ENCODE results near the gene ZCCHC14. TPM values are rescaled to one million over a fixed set of nuclear protein-coding genes. Genes with fewer than 3 reads are reported as not detected.

The ZCCHC14 gene
- total and polyA plus RNA-seq, 2 of the 13 experiments (the other 11 are each of a cell fraction or from before 2014, with no cell fraction given), result 12.4 to 12.5 TPM

GRCh38 chr16:87487361-87487924, 5.4 kb downstream of the ZCCHC14 start (continued):
- peak; percentile 97 for TF ChIP-seq ZNF687 (CRISPR knock-in tag; IDR thresholded peaks at IDR 0.05)
- peak in 1 of 2 experiments; percentile 18; a peak in 1 of 4 replicates for TF ChIP-seq EP300 (IDR thresholded peaks at IDR 0.05; ENCODE audit: low read depth in 2 of 2, low read length in 2 of 2)
- peak; percentile 57 for TF ChIP-seq EP300 (CRISPR knock-in tag; IDR thresholded peaks at IDR 0.05; ENCODE audit: borderline replicate concordance)
- TF ChIP-seq NR2F6 (IDR thresholded peaks at IDR 0.05), result no peak; the same call in 1 of the 2 replicates
- 0 out of 2 replicates have a peak, but pooled peaks have one; percentile 44 for TF ChIP-seq NR2F6 (CRISPR knock-in tag; IDR thresholded peaks at IDR 0.05)
- TF ChIP-seq SAFB2 (CRISPR knock-in tag; IDR thresholded peaks at IDR 0.05; ENCODE audit: borderline replicate concordance, low read depth), result no peak
- TF ChIP-seq RBFOX2 (IDR thresholded peaks at IDR 0.05; ENCODE audit: low read depth, low read length), result peak; percentile 42; the same call in 1 of the 2 replicates
- no peak for TF ChIP-seq SMARCC2 (IDR thresholded peaks at IDR 0.05)
- TF ChIP-seq GPN1 (CRISPR knock-in tag; IDR thresholded peaks at IDR 0.05; ENCODE audit: borderline replicate concordance), result no peak
- no peak for TF ChIP-seq ZNF713 (CRISPR knock-in tag; IDR thresholded peaks at IDR 0.05)
- no peak for TF ChIP-seq SETDB1 (CRISPR knock-in tag; IDR thresholded peaks at IDR 0.05; ENCODE audit: borderline replicate concordance)
- peak; percentile 54; the same call in 1 of the 2 replicates for TF ChIP-seq ZNF564 (CRISPR knock-in tag; IDR thresholded peaks at IDR 0.05)
- TF ChIP-seq NKX3-1 (CRISPR knock-in tag; IDR thresholded peaks at IDR 0.05), result peak; percentile 73
- TF ChIP-seq HOMEZ (CRISPR knock-in tag; IDR thresholded peaks at IDR 0.05; ENCODE audit: low read depth), result no peak
- no peak for TF ChIP-seq ZNF619 (CRISPR knock-in tag; IDR thresholded peaks at IDR 0.05)
- no peak for TF ChIP-seq TERF1 (CRISPR knock-in tag; IDR thresholded peaks at IDR 0.05)
- TF ChIP-seq ZNF616 (CRISPR knock-in tag; IDR thresholded peaks at IDR 0.05; ENCODE audit: low read depth), result no peak
- no peak for TF ChIP-seq ZNF652 (CRISPR knock-in tag; IDR thresholded peaks at IDR 0.05; ENCODE audit: borderline replicate concordance, low read depth)
- no peak for TF ChIP-seq NCOA5 (CRISPR knock-in tag; IDR thresholded peaks at IDR 0.05)
- TF ChIP-seq ZNF382 (CRISPR knock-in tag; IDR thresholded peaks at IDR 0.05; ENCODE audit: borderline replicate concordance), result no peak
- no peak for TF ChIP-seq ZNF446 (CRISPR knock-in tag; IDR thresholded peaks at IDR 0.05)
- TF ChIP-seq ZNF775 (CRISPR knock-in tag; IDR thresholded peaks at IDR 0.05; ENCODE audit: borderline replicate concordance), result 0 out of 2 replicates have a peak, but pooled peaks have one; percentile 62
- no peak for TF ChIP-seq ZNF260 (CRISPR knock-in tag; IDR thresholded peaks at IDR 0.05; ENCODE audit: borderline replicate concordance, low read depth)
- no peak for TF ChIP-seq CBFB (CRISPR knock-in tag; IDR thresholded peaks at IDR 0.05)
- TF ChIP-seq ELF1 (CRISPR knock-in tag; IDR thresholded peaks at IDR 0.05), result peak; percentile 48; the same call in 1 of the 2 replicates

All from HepG2 (cell line).